ENCODE results near the gene TM4SF20. TPM values are rescaled to one million over a fixed set of nuclear protein-coding genes. Genes with fewer than 3 reads are reported as not detected.

The TM4SF20 gene
- total and polyA plus RNA-seq, 4 donors = not detected

DNA sequence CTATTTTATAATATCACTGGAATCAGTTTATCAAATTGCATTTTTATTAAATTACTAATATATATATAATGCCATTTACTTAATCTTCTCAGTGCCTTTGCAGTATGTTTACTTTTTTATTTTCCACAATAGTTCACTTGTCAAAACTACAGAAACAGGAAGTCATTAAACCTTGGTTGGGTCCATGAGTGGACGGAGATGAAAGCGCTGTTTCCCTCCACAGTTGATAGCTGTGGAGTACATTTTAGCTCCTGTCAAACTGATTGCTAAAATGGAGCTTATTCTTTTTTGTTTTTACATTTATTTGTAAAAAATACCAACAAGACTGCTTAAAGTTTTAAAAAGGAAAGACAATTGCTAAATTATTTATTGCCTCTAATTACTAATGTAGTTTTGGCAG lies 34.9 kb downstream of the TM4SF20 start:
- WGBS = 88% methylated on average over 2 of the region's 2 CpGs
- Histone ChIP-seq H3K4me3 (ENCODE audit: low read depth in 1 of 3, low read length in 3 of 3) (no peak overlapping the region), H3K27ac (ENCODE audit: low read depth in 1 of 2, low read length in 2 of 2) (no peak overlapping the region), H3K9ac (ENCODE audit: low read depth in 1 of 2, low read length in 2 of 2) (no peak overlapping the region), H3K4me1 (ENCODE audit: control insufficient read depth in 4 of 4, insufficient read depth in 4 of 4, low read length in 3 of 4) (peaks cover 0 to 5% (median 0%) of the 10 kb centered on the region in 4 donors), H3K27me3 (ENCODE audit: control insufficient read depth in 4 of 4, insufficient read depth in 4 of 4, low read length in 3 of 4) (no peaks in the 10 kb centered on the region), H3K36me3 (ENCODE audit: control insufficient read depth in 4 of 4, insufficient read depth in 3 of 4, low read depth in 1 of 4, low read length in 3 of 4) (peaks cover 3 to 17% (median 12%) of the 10 kb centered on the region in 4 donors), H3K9me3 (ENCODE audit: control insufficient read depth in 4 of 4, low read length in 3 of 4) (no peaks in the 10 kb centered on the region)
- TF ChIP-seq HNF4G (IDR thresholded peaks at IDR 0.05) = no peak
- TF ChIP-seq, protein P1, sequence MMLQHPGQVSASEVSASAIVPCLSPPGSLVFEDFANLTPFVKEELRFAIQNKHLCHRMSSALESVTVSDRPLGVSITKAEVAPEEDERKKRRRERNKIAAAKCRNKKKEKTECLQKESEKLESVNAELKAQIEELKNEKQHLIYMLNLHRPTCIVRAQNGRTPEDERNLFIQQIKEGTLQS (IDR thresholded peaks at IDR 0.05) = no peak
- no peak for TF ChIP-seq TAF1 (conservative IDR thresholded peaks at IDR 0.05)
- TF ChIP-seq, protein P2, sequence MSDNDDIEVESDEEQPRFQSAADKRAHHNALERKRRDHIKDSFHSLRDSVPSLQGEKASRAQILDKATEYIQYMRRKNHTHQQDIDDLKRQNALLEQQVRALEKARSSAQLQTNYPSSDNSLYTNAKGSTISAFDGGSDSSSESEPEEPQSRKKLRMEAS (IDR thresholded peaks at IDR 0.05) = no peak
- TF ChIP-seq YY1 (IDR thresholded peaks at IDR 0.05) = no peak
- no peak for TF ChIP-seq FOXA1 (IDR thresholded peaks at IDR 0.05)
- no peak for TF ChIP-seq NR2F2 (IDR thresholded peaks at IDR 0.05)
- no peak for TF ChIP-seq SP1 (IDR thresholded peaks at IDR 0.05)
- TF ChIP-seq FOXA2 (IDR thresholded peaks at IDR 0.05) = no peak
- no peak for TF ChIP-seq EGR1 (IDR thresholded peaks at IDR 0.05; ENCODE audit: low read depth in 2 of 2)
- no peak for DNase-seq (ENCODE audit: low spot score)

DNA sequence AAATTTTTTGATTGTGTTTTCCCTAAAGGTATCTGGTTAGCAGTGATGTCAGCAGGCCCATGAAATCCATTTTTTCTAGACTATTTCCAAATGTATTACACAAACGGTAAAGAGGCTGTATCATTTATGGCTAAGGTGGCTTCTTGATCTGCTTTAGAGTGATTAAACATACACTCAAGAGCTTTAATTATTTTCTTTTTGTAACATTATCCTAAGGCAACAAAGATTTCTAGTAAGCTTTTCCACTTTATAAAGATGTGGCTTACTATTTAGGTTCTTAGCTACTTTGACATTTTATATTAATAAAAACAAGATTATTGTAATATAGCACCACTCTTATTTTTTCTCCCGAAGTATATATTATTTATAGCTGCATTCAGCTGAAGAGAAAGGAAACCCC lies 37.6 kb downstream of the TM4SF20 start:
- DNase-seq (ENCODE audit: low spot score) = no peak
- no peak overlapping the region for H3K4me3 ChIP-seq (ENCODE audit: low read depth in 1 of 3, low read length in 3 of 3)

DNA sequence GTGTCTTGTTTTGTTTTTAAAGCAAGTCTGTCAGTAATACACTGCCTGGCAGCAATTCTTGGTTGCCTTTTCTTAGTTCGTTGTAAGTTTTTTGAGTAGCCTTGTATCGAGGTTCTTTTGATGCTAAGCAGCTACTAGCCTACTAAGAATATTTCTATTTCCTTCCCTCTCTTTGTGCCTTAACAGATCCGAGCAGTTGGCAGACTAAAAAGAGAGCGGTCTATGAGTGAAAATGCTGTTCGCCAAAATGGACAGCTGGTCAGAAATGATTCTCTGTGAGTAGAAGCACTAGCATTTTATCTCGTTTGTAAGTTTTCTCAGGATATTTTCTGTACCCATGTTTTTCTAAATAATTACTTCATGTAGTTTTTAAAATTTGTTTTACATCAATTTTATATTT lies 39.0 kb downstream of the TM4SF20 start:
- Histone ChIP-seq H3K27me3 (ENCODE audit: control insufficient read depth in 4 of 4, insufficient read depth in 4 of 4, low read length in 3 of 4) (no peaks in the 10 kb centered on the region), H3K9me3 (ENCODE audit: control insufficient read depth in 4 of 4, low read length in 3 of 4) (no peaks in the 10 kb centered on the region), H3K36me3 (ENCODE audit: control insufficient read depth in 4 of 4, insufficient read depth in 3 of 4, low read depth in 1 of 4, low read length in 3 of 4) (peaks cover 0 to 17% (median 4%) of the 10 kb centered on the region in 4 donors), H3K4me3 (ENCODE audit: low read depth in 1 of 3, low read length in 3 of 3) (no peak overlapping the region), H3K27ac (ENCODE audit: low read depth in 1 of 2, low read length in 2 of 2) (no peak overlapping the region), H3K9ac (ENCODE audit: low read depth in 1 of 2, low read length in 2 of 2) (no peak overlapping the region), H3K4me1 (ENCODE audit: control insufficient read depth in 4 of 4, insufficient read depth in 4 of 4, low read length in 3 of 4) (peaks cover 0 to 14% (median 5%) of the 10 kb centered on the region in 4 donors)
- 80% methylated on average over 6 of the region's 6 CpGs for WGBS
- no peak for DNase-seq (ENCODE audit: low spot score)
- TF ChIP-seq RAD21 (IDR thresholded peaks at IDR 0.05) (no peak), EGR1 (IDR thresholded peaks at IDR 0.05; ENCODE audit: low read depth in 2 of 2) (no peak), SP1 (IDR thresholded peaks at IDR 0.05) (no peak), FOXA2 (IDR thresholded peaks at IDR 0.05) (no peak)
- TF ChIP-seq, protein P3, sequence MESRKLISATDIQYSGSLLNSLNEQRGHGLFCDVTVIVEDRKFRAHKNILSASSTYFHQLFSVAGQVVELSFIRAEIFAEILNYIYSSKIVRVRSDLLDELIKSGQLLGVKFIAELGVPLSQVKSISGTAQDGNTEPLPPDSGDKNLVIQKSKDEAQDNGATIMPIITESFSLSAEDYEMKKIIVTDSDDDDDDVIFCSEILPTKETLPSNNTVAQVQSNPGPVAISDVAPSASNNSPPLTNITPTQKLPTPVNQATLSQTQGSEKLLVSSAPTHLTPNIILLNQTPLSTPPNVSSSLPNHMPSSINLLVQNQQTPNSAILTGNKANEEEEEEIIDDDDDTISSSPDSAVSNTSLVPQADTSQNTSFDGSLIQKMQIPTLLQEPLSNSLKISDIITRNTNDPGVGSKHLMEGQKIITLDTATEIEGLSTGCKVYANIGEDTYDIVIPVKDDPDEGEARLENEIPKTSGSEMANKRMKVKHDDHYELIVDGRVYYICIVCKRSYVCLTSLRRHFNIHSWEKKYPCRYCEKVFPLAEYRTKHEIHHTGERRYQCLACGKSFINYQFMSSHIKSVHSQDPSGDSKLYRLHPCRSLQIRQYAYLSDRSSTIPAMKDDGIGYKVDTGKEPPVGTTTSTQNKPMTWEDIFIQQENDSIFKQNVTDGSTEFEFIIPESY (IDR thresholded peaks at IDR 0.05) = no peak

More for the DNA sequence above, 37.6 kb downstream of the TM4SF20 start:
- H3K36me3 ChIP-seq (ENCODE audit: control insufficient read depth in 4 of 4, insufficient read depth in 3 of 4, low read depth in 1 of 4, low read length in 3 of 4) = peaks cover 0 to 13% (median 7%) of the 10 kb centered on the region in 4 donors
- H3K4me1 ChIP-seq (ENCODE audit: control insufficient read depth in 4 of 4, insufficient read depth in 4 of 4, low read length in 3 of 4) = peaks cover 0 to 14% (median 5%) of the 10 kb centered on the region in 4 donors
- TF ChIP-seq, protein P2 (IDR thresholded peaks at IDR 0.05) = no peak
- TF ChIP-seq RAD21 (IDR thresholded peaks at IDR 0.05) (no peak), SP1 (IDR thresholded peaks at IDR 0.05) (no peak), FOXA2 (IDR thresholded peaks at IDR 0.05) (no peak), NR2F2 (IDR thresholded peaks at IDR 0.05) (no peak), GABPA (IDR thresholded peaks at IDR 0.05 in 1 of 2, conservative IDR thresholded peaks at IDR 0.05 in 1 of 2) (no peak), RXRA (IDR thresholded peaks at IDR 0.05) (no peak)
- TF ChIP-seq, protein P4, sequence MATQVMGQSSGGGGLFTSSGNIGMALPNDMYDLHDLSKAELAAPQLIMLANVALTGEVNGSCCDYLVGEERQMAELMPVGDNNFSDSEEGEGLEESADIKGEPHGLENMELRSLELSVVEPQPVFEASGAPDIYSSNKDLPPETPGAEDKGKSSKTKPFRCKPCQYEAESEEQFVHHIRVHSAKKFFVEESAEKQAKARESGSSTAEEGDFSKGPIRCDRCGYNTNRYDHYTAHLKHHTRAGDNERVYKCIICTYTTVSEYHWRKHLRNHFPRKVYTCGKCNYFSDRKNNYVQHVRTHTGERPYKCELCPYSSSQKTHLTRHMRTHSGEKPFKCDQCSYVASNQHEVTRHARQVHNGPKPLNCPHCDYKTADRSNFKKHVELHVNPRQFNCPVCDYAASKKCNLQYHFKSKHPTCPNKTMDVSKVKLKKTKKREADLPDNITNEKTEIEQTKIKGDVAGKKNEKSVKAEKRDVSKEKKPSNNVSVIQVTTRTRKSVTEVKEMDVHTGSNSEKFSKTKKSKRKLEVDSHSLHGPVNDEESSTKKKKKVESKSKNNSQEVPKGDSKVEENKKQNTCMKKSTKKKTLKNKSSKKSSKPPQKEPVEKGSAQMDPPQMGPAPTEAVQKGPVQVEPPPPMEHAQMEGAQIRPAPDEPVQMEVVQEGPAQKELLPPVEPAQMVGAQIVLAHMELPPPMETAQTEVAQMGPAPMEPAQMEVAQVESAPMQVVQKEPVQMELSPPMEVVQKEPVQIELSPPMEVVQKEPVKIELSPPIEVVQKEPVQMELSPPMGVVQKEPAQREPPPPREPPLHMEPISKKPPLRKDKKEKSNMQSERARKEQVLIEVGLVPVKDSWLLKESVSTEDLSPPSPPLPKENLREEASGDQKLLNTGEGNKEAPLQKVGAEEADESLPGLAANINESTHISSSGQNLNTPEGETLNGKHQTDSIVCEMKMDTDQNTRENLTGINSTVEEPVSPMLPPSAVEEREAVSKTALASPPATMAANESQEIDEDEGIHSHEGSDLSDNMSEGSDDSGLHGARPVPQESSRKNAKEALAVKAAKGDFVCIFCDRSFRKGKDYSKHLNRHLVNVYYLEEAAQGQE (IDR thresholded peaks at IDR 0.05) = no peak
- no peak overlapping the region for H3K9ac ChIP-seq (ENCODE audit: low read depth in 1 of 2, low read length in 2 of 2)
- H3K9me3 ChIP-seq (ENCODE audit: control insufficient read depth in 4 of 4, low read length in 3 of 4) = no peaks in the 10 kb centered on the region
- no peak overlapping the region for H3K27ac ChIP-seq (ENCODE audit: low read depth in 1 of 2, low read length in 2 of 2)
- 91% methylated on average over 2 of the region's 2 CpGs for whole genome bisulfite sequencing
- H3K27me3 ChIP-seq (ENCODE audit: control insufficient read depth in 4 of 4, insufficient read depth in 4 of 4, low read length in 3 of 4) = no peaks in the 10 kb centered on the region
